ENCODE data around the gene LRRC75B. TPM values are rescaled to one million over a fixed set of nuclear protein-coding genes. Genes with fewer than 3 reads are reported as not detected.

The LRRC75B gene
- total and polyA plus RNA-seq, 3 experiments from 2014 or later = 0.84 to 1.4 TPM; not detected in 1

- Histone ChIP-seq H3K4me3 (ENCODE audit: low read length) (no peak overlapping the region), H3K4me1 (ENCODE audit: insufficient read depth, low read length) (no peaks in the 10 kb centered on the region), H3K27ac (ENCODE audit: low read depth, low read length) (no peak overlapping the region), H3K36me3 (ENCODE audit: insufficient read depth, low read length) (no peaks in the 10 kb centered on the region), H3K9me3 (ENCODE audit: low read length) (no peaks in the 10 kb centered on the region), H3K27me3 (ENCODE audit: insufficient read depth, low read length, poor library complexity, severe bottlenecking) (no peaks in the 10 kb centered on the region)
- CTCF ChIA-PET = no interaction called here
- H3K27me3 Mint-ChIP-seq = peaks cover 5 to 9% of the 10 kb centered on the region in 2 donors
- no peaks in the 10 kb centered on the region for H3K9me3 Mint-ChIP-seq
- no peak overlapping the region for H3K27ac Mint-ChIP-seq
- DNase-seq = no peak
- H3K36me3 Mint-ChIP-seq = peaks cover 0 to 4% (median 0%) of the 10 kb centered on the region in 3 donors
- POLR2A ChIA-PET = no interaction called here
- peak overlapping the region; percentile 63 to 89 (median 82) for H3K4me3 Mint-ChIP-seq
- peaks cover 1 to 9% (median 6%) of the 10 kb centered on the region in 3 donors for H3K4me1 Mint-ChIP-seq
Measured at GRCh38 chr22:24592058-24592850, 619 bp downstream of the LRRC75B start.

GRCh38 chr22:24591286-24591830 is 1.5 kb downstream of the LRRC75B start:
- H3K27ac ChIP-seq (ENCODE audit: low read depth, low read length) = no peak overlapping the region
- H3K4me1 ChIP-seq (ENCODE audit: insufficient read depth, low read length) = no peaks in the 10 kb centered on the region
- Mint-ChIP-seq H3K9me3 (no peaks in the 10 kb centered on the region), H3K4me1 (peaks cover 1 to 9% (median 6%) of the 10 kb centered on the region in 3 donors), H3K27ac (peak overlapping the region in 1 of 8 donors; percentile 74), H3K4me3 (no peak overlapping the region), H3K27me3 (peaks cover 5 to 9% of the 10 kb centered on the region in 2 donors), H3K36me3 (peaks cover 0 to 4% (median 0%) of the 10 kb centered on the region in 3 donors)
- no peaks in the 10 kb centered on the region for H3K9me3 ChIP-seq (ENCODE audit: low read length)
- H3K36me3 ChIP-seq (ENCODE audit: insufficient read depth, low read length) = no peaks in the 10 kb centered on the region
- no peaks in the 10 kb centered on the region for H3K27me3 ChIP-seq (ENCODE audit: insufficient read depth, low read length, poor library complexity, severe bottlenecking)
- ChIA-PET CTCF (no interaction called here), POLR2A (no interaction called here)
- no peak overlapping the region for H3K4me3 ChIP-seq (ENCODE audit: low read length)
- no peak for DNase-seq

GRCh38 chr22:24590596-24591173 is 2.2 kb downstream of the LRRC75B start:
- no peaks in the 10 kb centered on the region for H3K27me3 ChIP-seq (ENCODE audit: insufficient read depth, low read length, poor library complexity, severe bottlenecking)
- Mint-ChIP-seq H3K4me1 (peaks cover 1 to 9% (median 6%) of the 10 kb centered on the region in 3 donors), H3K4me3 (no peak overlapping the region), H3K36me3 (peaks cover 0 to 4% (median 0%) of the 10 kb centered on the region in 3 donors), H3K9me3 (no peaks in the 10 kb centered on the region), H3K27ac (no peak overlapping the region), H3K27me3 (peaks cover 5 to 9% of the 10 kb centered on the region in 2 donors)
- H3K9me3 ChIP-seq (ENCODE audit: low read length) = no peaks in the 10 kb centered on the region
- DNase-seq = no peak
- ChIA-PET POLR2A (no interaction called here), CTCF (no interaction called here)
- no peaks in the 10 kb centered on the region for H3K36me3 ChIP-seq (ENCODE audit: insufficient read depth, low read length)
- H3K4me3 ChIP-seq (ENCODE audit: low read length) = no peak overlapping the region
- H3K27ac ChIP-seq (ENCODE audit: low read depth, low read length) = no peak overlapping the region
- H3K4me1 ChIP-seq (ENCODE audit: insufficient read depth, low read length) = no peaks in the 10 kb centered on the region

- Mint-ChIP-seq H3K4me1 (peaks cover 1 to 9% (median 6%) of the 10 kb centered on the region in 3 donors), H3K4me3 (no peak overlapping the region), H3K36me3 (peaks cover 0 to 4% (median 0%) of the 10 kb centered on the region in 3 donors), H3K27me3 (peaks cover 5 to 9% of the 10 kb centered on the region in 2 donors), H3K9me3 (no peaks in the 10 kb centered on the region), H3K27ac (no peak overlapping the region)
- no peak overlapping the region for H3K4me3 ChIP-seq (ENCODE audit: low read length)
- ChIA-PET POLR2A (no interaction called here), CTCF (no interaction called here)
- H3K27ac ChIP-seq (ENCODE audit: low read depth, low read length) = no peak overlapping the region
- no peaks in the 10 kb centered on the region for H3K4me1 ChIP-seq (ENCODE audit: insufficient read depth, low read length)
- no peaks in the 10 kb centered on the region for H3K27me3 ChIP-seq (ENCODE audit: insufficient read depth, low read length, poor library complexity, severe bottlenecking)
- no peak for DNase-seq
- H3K36me3 ChIP-seq (ENCODE audit: insufficient read depth, low read length) = no peaks in the 10 kb centered on the region
- no peaks in the 10 kb centered on the region for H3K9me3 ChIP-seq (ENCODE audit: low read length)
Measured at GRCh38 chr22:24589518-24590030, 3.3 kb downstream of the LRRC75B start.

GRCh38 chr22:24588757-24589481 is 4.0 kb downstream of the LRRC75B start:
- peaks cover 0 to 4% (median 0%) of the 10 kb centered on the region in 3 donors for H3K36me3 Mint-ChIP-seq
- no peaks in the 10 kb centered on the region for H3K9me3 Mint-ChIP-seq
- Histone ChIP-seq H3K4me3 (ENCODE audit: low read length) (no peak overlapping the region), H3K27me3 (ENCODE audit: insufficient read depth, low read length, poor library complexity, severe bottlenecking) (no peaks in the 10 kb centered on the region), H3K36me3 (ENCODE audit: insufficient read depth, low read length) (no peaks in the 10 kb centered on the region), H3K27ac (ENCODE audit: low read depth, low read length) (no peak overlapping the region), H3K4me1 (ENCODE audit: insufficient read depth, low read length) (no peaks in the 10 kb centered on the region), H3K9me3 (ENCODE audit: low read length) (no peaks in the 10 kb centered on the region)
- no peak overlapping the region for H3K27ac Mint-ChIP-seq
- peaks cover 1 to 9% (median 6%) of the 10 kb centered on the region in 3 donors for H3K4me1 Mint-ChIP-seq
- ChIA-PET CTCF (no interaction called here), POLR2A (no interaction called here)
- no peak for DNase-seq
- peaks cover 5 to 9% of the 10 kb centered on the region in 2 donors for H3K27me3 Mint-ChIP-seq
- no peak overlapping the region for H3K4me3 Mint-ChIP-seq

GRCh38 chr22:24588381-24588756 is 4.5 kb downstream of the LRRC75B start:
- H3K4me1 Mint-ChIP-seq = peaks cover 1 to 8% (median 6%) of the 10 kb centered on the region in 3 donors
- peaks cover 5 to 9% of the 10 kb centered on the region in 2 donors for H3K27me3 Mint-ChIP-seq
- Histone ChIP-seq H3K27ac (ENCODE audit: low read depth, low read length) (no peak overlapping the region), H3K4me3 (ENCODE audit: low read length) (no peak overlapping the region), H3K4me1 (ENCODE audit: insufficient read depth, low read length) (no peaks in the 10 kb centered on the region), H3K27me3 (ENCODE audit: insufficient read depth, low read length, poor library complexity, severe bottlenecking) (no peaks in the 10 kb centered on the region), H3K9me3 (ENCODE audit: low read length) (no peaks in the 10 kb centered on the region), H3K36me3 (ENCODE audit: insufficient read depth, low read length) (no peaks in the 10 kb centered on the region)
- H3K4me3 Mint-ChIP-seq = no peak overlapping the region
- DNase-seq = no peak
- H3K9me3 Mint-ChIP-seq = no peaks in the 10 kb centered on the region
- H3K36me3 Mint-ChIP-seq = peaks cover 0 to 4% (median 0%) of the 10 kb centered on the region in 3 donors
- no peak overlapping the region for H3K27ac Mint-ChIP-seq
- ChIA-PET POLR2A (no interaction called here), CTCF (no interaction called here)

- DNase-seq = no peak
- H3K4me3 ChIP-seq (ENCODE audit: low read length) = no peak overlapping the region
- H3K36me3 Mint-ChIP-seq = peaks cover 0 to 4% (median 0%) of the 10 kb centered on the region in 3 donors
- no peaks in the 10 kb centered on the region for H3K27me3 ChIP-seq (ENCODE audit: insufficient read depth, low read length, poor library complexity, severe bottlenecking)
- H3K36me3 ChIP-seq (ENCODE audit: insufficient read depth, low read length) = no peaks in the 10 kb centered on the region
- no peaks in the 10 kb centered on the region for H3K4me1 ChIP-seq (ENCODE audit: insufficient read depth, low read length)
- peaks cover 5 to 9% of the 10 kb centered on the region in 2 donors for H3K27me3 Mint-ChIP-seq
- peaks cover 1 to 6% (median 5%) of the 10 kb centered on the region in 3 donors for H3K4me1 Mint-ChIP-seq
- no peak overlapping the region for H3K27ac ChIP-seq (ENCODE audit: low read depth, low read length)
- H3K27ac Mint-ChIP-seq = no peak overlapping the region
- H3K9me3 ChIP-seq (ENCODE audit: low read length) = no peaks in the 10 kb centered on the region
- H3K4me3 Mint-ChIP-seq = no peak overlapping the region
- ChIA-PET POLR2A (no interaction called here), CTCF (no interaction called here)
- no peaks in the 10 kb centered on the region for H3K9me3 Mint-ChIP-seq
Measured at GRCh38 chr22:24587948-24588347, 4.9 kb downstream of the LRRC75B start.
